Esophagus squamous epithelium (tissue), 4 donors: ENCODE results near the gene ATP6AP1.

Experiments
- POLR2A ChIP-seq, 4 donors: fragments of 450-650 bp; IDR thresholded peaks; one replicate each; pipeline ENCODE4 v1.6.1; 2017; ENCODE audit warnings: antibody characterized with exemption in 4 of 4, mild to moderate bottlenecking in 4 of 4, moderate library complexity in 3 of 4
- TF ChIP-seq, protein P1 (sequence below), 6 experiments: fragments of 450-650 bp in 4 of 6; fragments of 200-600 bp in 2 of 6; sonication (generic) in 2 of 6; IDR thresholded peaks; one replicate each; pipeline ENCODE4 v1.5.1; 2016 to 2019; ENCODE audit warnings: antibody characterized with exemption in 6 of 6, mild to moderate bottlenecking in 4 of 6, moderate library complexity in 4 of 6

GRCh38 chrX:154449618-154450017 is 21.1 kb downstream of the ATP6AP1 start:
- TF ChIP-seq, protein P1, sequence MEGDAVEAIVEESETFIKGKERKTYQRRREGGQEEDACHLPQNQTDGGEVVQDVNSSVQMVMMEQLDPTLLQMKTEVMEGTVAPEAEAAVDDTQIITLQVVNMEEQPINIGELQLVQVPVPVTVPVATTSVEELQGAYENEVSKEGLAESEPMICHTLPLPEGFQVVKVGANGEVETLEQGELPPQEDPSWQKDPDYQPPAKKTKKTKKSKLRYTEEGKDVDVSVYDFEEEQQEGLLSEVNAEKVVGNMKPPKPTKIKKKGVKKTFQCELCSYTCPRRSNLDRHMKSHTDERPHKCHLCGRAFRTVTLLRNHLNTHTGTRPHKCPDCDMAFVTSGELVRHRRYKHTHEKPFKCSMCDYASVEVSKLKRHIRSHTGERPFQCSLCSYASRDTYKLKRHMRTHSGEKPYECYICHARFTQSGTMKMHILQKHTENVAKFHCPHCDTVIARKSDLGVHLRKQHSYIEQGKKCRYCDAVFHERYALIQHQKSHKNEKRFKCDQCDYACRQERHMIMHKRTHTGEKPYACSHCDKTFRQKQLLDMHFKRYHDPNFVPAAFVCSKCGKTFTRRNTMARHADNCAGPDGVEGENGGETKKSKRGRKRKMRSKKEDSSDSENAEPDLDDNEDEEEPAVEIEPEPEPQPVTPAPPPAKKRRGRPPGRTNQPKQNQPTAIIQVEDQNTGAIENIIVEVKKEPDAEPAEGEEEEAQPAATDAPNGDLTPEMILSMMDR (IDR thresholded peaks at IDR 0.05) = no peak
- no peak for TF ChIP-seq POLR2A (IDR thresholded peaks at IDR 0.05)
